Fibroblast of the aortic adventitia (primary cell): ENCODE results near the gene FBF1. TPM values are rescaled to one million over a fixed set of nuclear protein-coding genes. Genes with fewer than 3 reads are reported as not detected.
A peak's percentile ranks its signal among the peaks of the same experiment; 100 is the strongest.
"Not testable (repeated sequence)": the region's sequence is repeated elsewhere in the genome, so short reads cannot be mapped to it uniquely, and the experiment has no call there.

Source experiments
- DNase-seq: peaks from one replicate; pipeline ENCODE4 v3.0.0-alpha.2; 2010; ENCODE audit warnings: low read depth
- H3K4me3 ChIP-seq: 2 replicates; pipeline ENCODE4 v1.5.1; 2011; ENCODE audit warnings: low read depth, mild to moderate bottlenecking, control low read depth, low read length, moderate library complexity
- CTCF ChIP-seq: IDR thresholded peaks from 2 replicates; pipeline ENCODE4 v1.5.1; 2011; ENCODE audit warnings: mild to moderate bottlenecking, low read length, control low read depth, inconsistent platforms; ENCODE audit not compliant: insufficient read depth
- total RNA-seq: library from RNA; depleted of rRNA; stranded (reverse); fragments of >200 nt; gene quantifications from 2 replicates; pipeline ENCODE4 v1.2.3, GENCODE V29; 2012; ENCODE audit warnings: low replicate concordance

The FBF1 gene
- total RNA-seq, 1 donor = 14.1 TPM

GRCh38 chr17:75888484-75888883 lies 52.4 kb downstream of the FBF1 start:
- TF ChIP-seq CTCF = no peak
- no peak for DNase-seq

DNA sequence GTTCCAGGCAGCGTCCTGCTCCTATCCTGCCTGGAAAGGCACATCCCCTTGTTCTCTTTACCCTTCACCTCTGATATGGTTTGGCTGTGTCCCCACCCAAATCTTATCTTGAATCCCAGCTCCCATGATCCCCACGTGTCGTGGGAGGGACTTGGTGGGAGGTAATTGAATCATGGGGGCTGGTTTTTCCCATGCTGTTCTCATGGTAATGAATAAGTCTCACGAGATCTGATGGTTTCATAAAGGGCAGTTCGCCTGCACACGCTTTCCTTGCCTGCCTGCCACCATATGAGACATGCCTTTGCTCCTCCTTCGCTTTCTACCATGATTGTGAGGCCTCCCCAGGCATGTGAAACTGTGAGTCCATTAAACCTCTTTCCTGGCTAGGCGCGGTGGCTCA lies 55.0 kb downstream of the FBF1 start:
- not testable (repeated sequence) for H3K4me3 ChIP-seq, DNase-seq

More at GRCh38 chr17:75888484-75888883, 52.4 kb downstream of the FBF1 start:
- H3K4me3 ChIP-seq = no peak overlapping the region

DNA sequence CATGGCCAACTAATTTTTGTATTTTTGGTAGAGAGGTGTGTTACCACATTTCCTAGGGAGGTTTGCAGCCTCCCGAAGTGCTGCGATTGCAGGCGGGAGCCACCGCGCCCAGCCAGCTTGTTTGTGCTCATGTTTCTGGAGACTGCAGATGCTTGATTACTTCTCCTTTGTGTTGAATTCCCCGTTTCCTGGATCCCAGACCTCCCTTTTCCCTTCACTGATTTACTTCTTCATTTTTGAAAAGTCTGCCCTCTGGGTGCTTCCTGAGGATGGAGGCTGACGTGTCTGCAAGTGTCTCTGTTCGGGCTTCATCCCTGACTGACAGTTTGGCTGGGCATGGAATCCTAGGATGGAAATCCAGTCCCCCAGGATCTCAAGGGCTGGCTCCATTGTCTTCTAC lies 55.4 kb downstream of the FBF1 start:
- no peak for DNase-seq
- no peak for TF ChIP-seq CTCF
- H3K4me3 ChIP-seq = no peak overlapping the region

- H3K4me3 ChIP-seq = no peak overlapping the region
- no peak for DNase-seq
- no peak for TF ChIP-seq CTCF
These were observed 59.0 kb downstream of the FBF1 start for GRCh38 chr17:75881678-75882454.

GRCh38 chr17:75880266-75880665 lies 60.6 kb downstream of the FBF1 start:
- TF ChIP-seq CTCF = no peak
- no peak overlapping the region for H3K4me3 ChIP-seq
- no peak for DNase-seq

GRCh38 chr17:75878174-75878998 lies 62.5 kb downstream of the FBF1 start, which contains the start of gene TRIM47:
TRIM47 (minus strand) TSS chr17:75878581; CDS start chr17:75878548, 33 bp downstream.
- TF ChIP-seq CTCF = peak; percentile 37
- peak within 1 kb of the TSS; percentile 93 for H3K4me3 ChIP-seq
- peak; percentile 72 for DNase-seq

DNA sequence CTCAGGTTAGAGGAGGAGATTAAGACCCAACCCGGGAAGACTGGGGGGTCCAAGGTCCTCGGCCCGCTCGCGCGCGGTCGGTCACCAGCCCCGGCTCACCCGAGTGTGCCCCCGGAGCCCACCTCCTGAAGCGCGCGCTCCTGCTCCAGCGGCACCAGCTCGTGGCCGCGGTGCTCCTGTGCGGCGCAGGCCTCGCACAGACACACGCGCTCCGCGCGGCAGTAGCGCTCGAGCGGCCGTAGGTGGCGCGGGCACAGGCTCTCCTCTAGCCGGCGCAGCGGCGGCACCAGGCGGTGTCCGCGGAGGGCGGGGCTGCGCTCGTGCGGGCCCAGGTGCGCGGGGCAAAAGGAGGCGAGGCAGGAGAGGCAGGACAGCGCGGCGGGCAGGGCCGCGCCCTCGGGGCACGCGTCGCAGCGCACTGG lies 63.1 kb downstream of the FBF1 start:
- TF ChIP-seq CTCF = peak; percentile 52

More for the DNA sequence above, 63.1 kb downstream of the FBF1 start:
- H3K4me3 ChIP-seq = peak overlapping the region; percentile 93
- DNase-seq = peak; percentile 64
